ENCODE results near the gene DHX35. TPM values are rescaled to one million over a fixed set of nuclear protein-coding genes. Genes with fewer than 3 reads are reported as not detected.

The DHX35 gene
- total RNA-seq, 1 experiment from 2014 or later: 29.5 TPM

- no peaks in the 10 kb centered on the region for H3K9me3 Mint-ChIP-seq (ENCODE audit: unreplicated experiment)
- intact Hi-C loops (cut with micrococcal nuclease; ENCODE audit: unreplicated experiment): no loop called here
- Histone ChIP-seq H3K27me3 (replicated peaks; ENCODE audit: control insufficient read depth, insufficient read depth, low read length) (no peaks in the 10 kb centered on the region), H3K36me3 (ENCODE audit: control insufficient read depth, insufficient read depth, low read length) (peaks cover 6% of the 10 kb centered on the region), H3K9me3 (no peaks in the 10 kb centered on the region), H3K4me3 (ENCODE audit: low read depth, low read length) (no peak overlapping the region), H3K4me1 (no peaks in the 10 kb centered on the region)
- no peaks in the 10 kb centered on the region for H3K4me1 Mint-ChIP-seq (ENCODE audit: low read depth, unreplicated experiment)
- no peak overlapping the region for H3K4me3 Mint-ChIP-seq (ENCODE audit: unreplicated experiment)
- no peak overlapping the region for H3K27ac Mint-ChIP-seq (ENCODE audit: unreplicated experiment)
- no TSS peak for BruUV-seq (replicated peaks)
- no peak for TF ChIP-seq CTCF (IDR thresholded peaks at IDR 0.05; ENCODE audit: insufficient read depth in 1 of 2, low read depth in 1 of 2, low read length in 1 of 2, severe bottlenecking in 1 of 2, unreplicated experiment in 1 of 2)
- H3K27me3 Mint-ChIP-seq (ENCODE audit: insufficient read depth, unreplicated experiment): no peaks in the 10 kb centered on the region
- POLR2A ChIA-PET: no interaction called here
- CTCF ChIA-PET: no interaction called here
- DNase-seq: no peak
- peaks cover 49% of the 10 kb centered on the region for H3K36me3 Mint-ChIP-seq (ENCODE audit: insufficient read depth, unreplicated experiment)
These were observed 42.4 kb downstream of the DHX35 start for GRCh38 chr20:39004508-39004907.

GRCh38 chr20:39009348-39009747 is 47.2 kb downstream of the DHX35 start:
- H3K9me3 Mint-ChIP-seq (ENCODE audit: unreplicated experiment): no peaks in the 10 kb centered on the region
- Histone ChIP-seq H3K4me1 (no peaks in the 10 kb centered on the region), H3K36me3 (ENCODE audit: control insufficient read depth, insufficient read depth, low read length) (peaks cover 8% of the 10 kb centered on the region), H3K27me3 (replicated peaks; ENCODE audit: control insufficient read depth, insufficient read depth, low read length) (no peaks in the 10 kb centered on the region), H3K4me3 (ENCODE audit: low read depth, low read length) (no peak overlapping the region), H3K9me3 (no peaks in the 10 kb centered on the region)
- no peaks in the 10 kb centered on the region for H3K4me1 Mint-ChIP-seq (ENCODE audit: low read depth, unreplicated experiment)
- H3K27ac Mint-ChIP-seq (ENCODE audit: unreplicated experiment): no peak overlapping the region
- intact Hi-C loops (cut with micrococcal nuclease; ENCODE audit: unreplicated experiment): no loop called here
- POLR2A ChIA-PET: interaction anchor here (0.7 kb wide), 1 partner anchor 83 kb away, joined by 3 read pairs; the partner anchor contains the start of gene FAM83D
- no TSS peak for BruUV-seq (replicated peaks)
- no peak for DNase-seq
- CTCF ChIA-PET: interaction anchor here (1.2 kb wide), 1 partner anchor 83 kb away, joined by 3 read pairs; the partner anchor contains the start of gene FAM83D
- no peak overlapping the region for H3K4me3 Mint-ChIP-seq (ENCODE audit: unreplicated experiment)
- peaks cover 49% of the 10 kb centered on the region for H3K36me3 Mint-ChIP-seq (ENCODE audit: insufficient read depth, unreplicated experiment)
- TF ChIP-seq CTCF (IDR thresholded peaks at IDR 0.05; ENCODE audit: insufficient read depth in 1 of 2, low read depth in 1 of 2, low read length in 1 of 2, severe bottlenecking in 1 of 2, unreplicated experiment in 1 of 2): no peak
- H3K27me3 Mint-ChIP-seq (ENCODE audit: insufficient read depth, unreplicated experiment): no peaks in the 10 kb centered on the region

GRCh38 chr20:39010496-39010895 is 48.4 kb downstream of the DHX35 start:
- TF ChIP-seq CTCF (IDR thresholded peaks at IDR 0.05; ENCODE audit: insufficient read depth in 1 of 2, low read depth in 1 of 2, low read length in 1 of 2, severe bottlenecking in 1 of 2, unreplicated experiment in 1 of 2): no peak
- no TSS peak for BruUV-seq (replicated peaks)
- DNase-seq: no peak
- Histone ChIP-seq H3K4me3 (ENCODE audit: low read depth, low read length) (no peak overlapping the region), H3K36me3 (ENCODE audit: control insufficient read depth, insufficient read depth, low read length) (peaks cover 5% of the 10 kb centered on the region; the same call in 1 of the 2 replicates), H3K4me1 (no peaks in the 10 kb centered on the region), H3K9me3 (no peaks in the 10 kb centered on the region), H3K27me3 (replicated peaks; ENCODE audit: control insufficient read depth, insufficient read depth, low read length) (no peaks in the 10 kb centered on the region)
- intact Hi-C loops (cut with micrococcal nuclease; ENCODE audit: unreplicated experiment): no loop called here
- Mint-ChIP-seq H3K4me3 (ENCODE audit: unreplicated experiment) (no peak overlapping the region), H3K4me1 (ENCODE audit: low read depth, unreplicated experiment) (no peaks in the 10 kb centered on the region), H3K27me3 (ENCODE audit: insufficient read depth, unreplicated experiment) (no peaks in the 10 kb centered on the region), H3K27ac (ENCODE audit: unreplicated experiment) (no peak overlapping the region), H3K36me3 (ENCODE audit: insufficient read depth, unreplicated experiment) (peaks cover 51% of the 10 kb centered on the region), H3K9me3 (ENCODE audit: unreplicated experiment) (no peaks in the 10 kb centered on the region)
- ChIA-PET CTCF (interaction anchor here (1.2 kb wide), 1 partner anchor 84 kb away, joined by 3 read pairs; the partner anchor contains the start of gene FAM83D), POLR2A (no interaction called here)

Data from Caco-2 (cell line).